ENCODE measurements around the gene CST8. TPM values are rescaled to one million over a fixed set of nuclear protein-coding genes. Genes with fewer than 3 reads are reported as not detected.

CST8 gene
- total and polyA plus RNA-seq, 2 donors (not counting 1 experiment from before 2014, with no cell fraction given), result not detected

DNA sequence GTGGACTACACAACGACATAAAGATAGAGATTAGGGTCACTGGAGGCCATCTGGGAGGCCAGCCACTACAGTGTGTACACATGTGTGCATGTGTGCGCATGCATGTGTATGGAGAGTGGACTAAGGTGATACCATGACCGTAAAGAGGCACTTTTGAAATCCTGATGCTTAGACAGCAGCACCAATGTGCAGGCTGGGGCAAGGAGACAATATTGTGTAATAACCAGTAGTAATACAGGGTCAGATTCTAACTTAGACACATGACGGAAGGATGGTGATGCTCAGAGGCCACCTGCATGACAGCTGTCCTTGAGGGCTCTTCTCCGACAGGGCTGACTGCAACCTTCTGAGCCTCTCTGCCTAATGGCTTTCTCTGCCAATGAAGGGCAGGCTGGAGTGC lies 51.9 kb downstream of the CST8 start:
- Histone ChIP-seq H3K4me3 (ENCODE audit: control extremely low read depth in 1 of 5, extremely low read depth in 1 of 5, insufficient read depth in 1 of 5, low read depth in 2 of 5, low read length in 4 of 5) (no peak overlapping the region), H3K4me1 (ENCODE audit: control insufficient read depth in 2 of 2, insufficient read depth in 2 of 2, low read length in 2 of 2) (no peaks in the 10 kb centered on the region), H3K4me2 (replicated peaks; ENCODE audit: low read depth, low read length, poor library complexity, severe bottlenecking) (no peak overlapping the region), H3K27me3 (replicated peaks in 1 of 4; ENCODE audit: control extremely low read depth in 1 of 4, control insufficient read depth in 3 of 4, insufficient read depth in 4 of 4, low read length in 3 of 4) (no peaks in the 10 kb centered on the region), H2AFZ (ENCODE audit: insufficient read depth, low read depth, low read length, poor library complexity, severe bottlenecking) (no peak overlapping the region), H3K27ac (ENCODE audit: low read length in 2 of 2) (no peak overlapping the region), H3K9ac (ENCODE audit: low read length) (no peak overlapping the region), H4K20me1 (ENCODE audit: control insufficient read depth, insufficient read depth, low read length, poor library complexity, severe bottlenecking) (no peaks in the 10 kb centered on the region), H3K9me3 (ENCODE audit: control extremely low read depth in 1 of 3, control insufficient read depth in 2 of 3, insufficient read depth in 1 of 3, low read length in 2 of 3) (no peaks in the 10 kb centered on the region), H3K36me3 (replicated peaks in 1 of 2; ENCODE audit: control extremely low read depth in 1 of 2, control insufficient read depth in 1 of 2, extremely low read depth in 1 of 2, insufficient read depth in 2 of 2, low read length in 1 of 2) (no peaks in the 10 kb centered on the region), H3K79me2 (ENCODE audit: control insufficient read depth, insufficient read depth, low read length) (no peaks in the 10 kb centered on the region)
- POLR2A ChIA-PET, result no interaction called here
- CTCF ChIA-PET, result no interaction called here
- DNase-seq, result no peak
- H3K27me3 Mint-ChIP-seq, result peaks cover 4% of the 10 kb centered on the region
- H3K4me3 Mint-ChIP-seq, result no peak overlapping the region
- H3K27ac Mint-ChIP-seq, result no peak overlapping the region
- no peak for TF ChIP-seq EZH2 (IDR thresholded peaks at IDR 0.05; ENCODE audit: borderline replicate concordance, insufficient read depth, low read depth, low read length, poor library complexity, severe bottlenecking)
- TF ChIP-seq, protein P1, sequence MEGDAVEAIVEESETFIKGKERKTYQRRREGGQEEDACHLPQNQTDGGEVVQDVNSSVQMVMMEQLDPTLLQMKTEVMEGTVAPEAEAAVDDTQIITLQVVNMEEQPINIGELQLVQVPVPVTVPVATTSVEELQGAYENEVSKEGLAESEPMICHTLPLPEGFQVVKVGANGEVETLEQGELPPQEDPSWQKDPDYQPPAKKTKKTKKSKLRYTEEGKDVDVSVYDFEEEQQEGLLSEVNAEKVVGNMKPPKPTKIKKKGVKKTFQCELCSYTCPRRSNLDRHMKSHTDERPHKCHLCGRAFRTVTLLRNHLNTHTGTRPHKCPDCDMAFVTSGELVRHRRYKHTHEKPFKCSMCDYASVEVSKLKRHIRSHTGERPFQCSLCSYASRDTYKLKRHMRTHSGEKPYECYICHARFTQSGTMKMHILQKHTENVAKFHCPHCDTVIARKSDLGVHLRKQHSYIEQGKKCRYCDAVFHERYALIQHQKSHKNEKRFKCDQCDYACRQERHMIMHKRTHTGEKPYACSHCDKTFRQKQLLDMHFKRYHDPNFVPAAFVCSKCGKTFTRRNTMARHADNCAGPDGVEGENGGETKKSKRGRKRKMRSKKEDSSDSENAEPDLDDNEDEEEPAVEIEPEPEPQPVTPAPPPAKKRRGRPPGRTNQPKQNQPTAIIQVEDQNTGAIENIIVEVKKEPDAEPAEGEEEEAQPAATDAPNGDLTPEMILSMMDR (IDR thresholded peaks at IDR 0.05), result no peak
- no peaks in the 10 kb centered on the region for H3K4me1 Mint-ChIP-seq
- no peak for ATAC-seq (ENCODE audit: low read depth)
- intact Hi-C loops (cut with micrococcal nuclease), result no loop called here
- WGBS (ENCODE audit: insufficient coverage), result 50% methylated on average over 5 of the region's 5 CpGs
- no peaks in the 10 kb centered on the region for H3K9me3 Mint-ChIP-seq (ENCODE audit: insufficient read depth)

DNA sequence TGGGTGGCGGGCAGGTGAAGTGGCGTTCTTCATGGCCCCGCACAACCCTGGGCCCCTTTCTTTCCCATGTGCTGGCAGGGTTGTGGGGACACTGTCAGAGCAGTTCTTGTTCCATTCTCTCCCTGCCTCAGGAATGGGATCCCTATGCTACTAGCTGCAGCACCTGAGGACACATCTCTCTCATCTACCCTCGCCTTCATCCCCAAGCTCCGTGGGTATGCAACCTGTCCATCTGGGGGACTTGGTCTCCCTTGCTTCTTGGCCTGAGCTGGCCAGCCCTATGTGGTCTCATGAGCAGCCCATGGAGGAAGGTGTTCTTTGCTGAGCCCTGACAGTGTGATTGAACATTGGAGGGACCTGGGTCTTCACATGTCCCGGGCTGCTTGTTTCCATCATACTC lies 53.2 kb downstream of the CST8 start:
- H3K27me3 Mint-ChIP-seq, result peaks cover 4% of the 10 kb centered on the region
- TF ChIP-seq, protein P1 (IDR thresholded peaks at IDR 0.05), result no peak
- TF ChIP-seq EZH2 (IDR thresholded peaks at IDR 0.05; ENCODE audit: borderline replicate concordance, insufficient read depth, low read depth, low read length, poor library complexity, severe bottlenecking), result no peak
- intact Hi-C loops (cut with micrococcal nuclease), result no loop called here
- ChIA-PET POLR2A (no interaction called here), CTCF (no interaction called here)
- no peak overlapping the region for H3K27ac Mint-ChIP-seq
- no peak overlapping the region for H3K4me3 Mint-ChIP-seq
- H3K9me3 Mint-ChIP-seq (ENCODE audit: insufficient read depth), result no peaks in the 10 kb centered on the region
- no peak for DNase-seq
- no peaks in the 10 kb centered on the region for H3K27me3 ChIP-seq (replicated peaks in 1 of 4; ENCODE audit: control extremely low read depth in 1 of 4, control insufficient read depth in 3 of 4, insufficient read depth in 4 of 4, low read length in 3 of 4)
- H3K9ac ChIP-seq (ENCODE audit: low read length), result no peak overlapping the region
- no peaks in the 10 kb centered on the region for H3K9me3 ChIP-seq (ENCODE audit: control extremely low read depth in 1 of 3, control insufficient read depth in 2 of 3, insufficient read depth in 1 of 3, low read length in 2 of 3)
- WGBS (ENCODE audit: insufficient coverage), result 100% methylated on average over 5 of the region's 6 CpGs
- H4K20me1 ChIP-seq (ENCODE audit: control insufficient read depth, insufficient read depth, low read length, poor library complexity, severe bottlenecking), result no peaks in the 10 kb centered on the region
- H3K4me3 ChIP-seq (ENCODE audit: control extremely low read depth in 1 of 5, extremely low read depth in 1 of 5, insufficient read depth in 1 of 5, low read depth in 2 of 5, low read length in 4 of 5), result no peak overlapping the region
- no peak for ATAC-seq (ENCODE audit: low read depth)
- H3K79me2 ChIP-seq (ENCODE audit: control insufficient read depth, insufficient read depth, low read length), result no peaks in the 10 kb centered on the region
- H2AFZ ChIP-seq (ENCODE audit: insufficient read depth, low read depth, low read length, poor library complexity, severe bottlenecking), result no peak overlapping the region
- H3K4me1 Mint-ChIP-seq, result no peaks in the 10 kb centered on the region
- no peak overlapping the region for H3K4me2 ChIP-seq (replicated peaks; ENCODE audit: low read depth, low read length, poor library complexity, severe bottlenecking)
- H3K27ac ChIP-seq (ENCODE audit: low read length in 2 of 2), result no peak overlapping the region
- H3K36me3 ChIP-seq (replicated peaks in 1 of 2; ENCODE audit: control extremely low read depth in 1 of 2, control insufficient read depth in 1 of 2, extremely low read depth in 1 of 2, insufficient read depth in 2 of 2, low read length in 1 of 2), result no peaks in the 10 kb centered on the region
- H3K4me1 ChIP-seq (ENCODE audit: control insufficient read depth in 2 of 2, insufficient read depth in 2 of 2, low read length in 2 of 2), result no peaks in the 10 kb centered on the region

Small RNAs within 50 kb of the gene (small RNA-seq; reads per million reads assigned to genes)
- gene RF00019 (ENCODE audit: insufficient read length, low read depth, low replicate concordance), result not detected

Other genes starting within 250 kb of the CST8 start
- gene NXT1, start 140.3 kb upstream of the CST8 start, total RNA-seq, result 21.4 and 22.5 TPM in 2 replicates
- gene NXT1, start 140.3 kb upstream of the CST8 start, polyA plus RNA-seq, result 147 and 163 TPM in 2 replicates
- 12.5 and 21.3 TPM in 2 replicates for gene GZF1, start 128.9 kb upstream of the CST8 start, total RNA-seq
- gene GZF1, start 128.9 kb upstream of the CST8 start, polyA plus RNA-seq, result 49.0 and 82.9 TPM in 2 replicates
- gene NAPB, start 69.6 kb upstream of the CST8 start, total RNA-seq, result 13.0 and 16.6 TPM in 2 replicates
- 4.1 and 12.2 TPM in 2 replicates for gene NAPB, start 69.6 kb upstream of the CST8 start, polyA plus RNA-seq
- not detected in 2 replicates for gene CSTL1, start 51.4 kb upstream of the CST8 start, total RNA-seq
- not detected in 2 replicates for gene CSTL1, start 51.4 kb upstream of the CST8 start, polyA plus RNA-seq
- gene CST11, start 38.2 kb upstream of the CST8 start, total RNA-seq, result not detected in 2 replicates
- gene CST11, start 38.2 kb upstream of the CST8 start, polyA plus RNA-seq, result not detected in 2 replicates
- not detected in 2 replicates for gene CST9L, start 77.4 kb downstream of the CST8 start, total RNA-seq
- not detected in 2 replicates for gene CST9L, start 77.4 kb downstream of the CST8 start, polyA plus RNA-seq
- gene CST9, start 114.8 kb downstream of the CST8 start, total RNA-seq, result not detected in 2 replicates
- gene CST9, start 114.8 kb downstream of the CST8 start, polyA plus RNA-seq, result not detected in 2 replicates
- gene CST3, start 146.8 kb downstream of the CST8 start, total RNA-seq, result 1.0 and 1.2 TPM in 2 replicates
- gene CST3, start 146.8 kb downstream of the CST8 start, polyA plus RNA-seq, result 16.9 and 19.7 TPM in 2 replicates
- gene CST4, start 197.9 kb downstream of the CST8 start, total RNA-seq, result not detected in 2 replicates
- gene CST4, start 197.9 kb downstream of the CST8 start, polyA plus RNA-seq, result not detected in 2 replicates

All from B cell (primary cell).